ENCODE results near the gene POLR3A.

The POLR3A gene

GRCh38 chr10:78038105-78038504 is 8.8 kb upstream of the POLR3A start:
- H3K9me3 ChIP-seq (ENCODE audit: insufficient read depth, low read length): no peaks in the 10 kb centered on the region
- no peak overlapping the region for H3K4me2 ChIP-seq (ENCODE audit: low read depth, low read length, poor library complexity, severe bottlenecking)
- H4K20me1 ChIP-seq (ENCODE audit: low read depth, low read length): peaks cover 63% of the 10 kb centered on the region
- no peak overlapping the region for H3K27ac ChIP-seq (ENCODE audit: low read depth, low read length)
- H3K27me3 ChIP-seq (ENCODE audit: low read length): no peaks in the 10 kb centered on the region
- H3F3A ChIP-seq (ENCODE audit: insufficient read depth): peaks cover 50% of the 10 kb centered on the region
- TF ChIP-seq EZH2phosphoT487 (conservative IDR thresholded peaks at IDR 0.05; ENCODE audit: low read length): no peak
- TF ChIP-seq CTCF (IDR thresholded peaks at IDR 0.05; ENCODE audit: insufficient read depth, low read length, poor library complexity, severe bottlenecking): no peak
- peaks cover 58% of the 10 kb centered on the region for H3K36me3 ChIP-seq (ENCODE audit: low read length)
- no peak overlapping the region for H2AFZ ChIP-seq (ENCODE audit: low read depth, low read length, severe bottlenecking)
- no peak overlapping the region for H3K9ac ChIP-seq (ENCODE audit: low read length)
- H3K79me2 ChIP-seq (ENCODE audit: insufficient read depth, low read length): peaks cover 59% of the 10 kb centered on the region
- H3K4me3 ChIP-seq (ENCODE audit: insufficient read depth, low read length, poor library complexity, severe bottlenecking): no peak overlapping the region
- no peaks in the 10 kb centered on the region for H3K9me2 ChIP-seq (replicated peaks; ENCODE audit: insufficient read depth, low read length)

- Histone ChIP-seq H3F3A (ENCODE audit: insufficient read depth) (peaks cover 39% of the 10 kb centered on the region), H3K27me3 (ENCODE audit: low read length) (no peaks in the 10 kb centered on the region), H3K4me3 (ENCODE audit: insufficient read depth, low read length, poor library complexity, severe bottlenecking) (no peak overlapping the region), H3K9me3 (ENCODE audit: insufficient read depth, low read length) (no peaks in the 10 kb centered on the region), H3K9me2 (replicated peaks; ENCODE audit: insufficient read depth, low read length) (no peaks in the 10 kb centered on the region), H3K36me3 (ENCODE audit: low read length) (peaks cover 57% of the 10 kb centered on the region), H3K79me2 (ENCODE audit: insufficient read depth, low read length) (peaks cover 59% of the 10 kb centered on the region), H4K20me1 (ENCODE audit: low read depth, low read length) (peaks cover 62% of the 10 kb centered on the region), H3K27ac (ENCODE audit: low read depth, low read length) (no peak overlapping the region), H2AFZ (ENCODE audit: low read depth, low read length, severe bottlenecking) (no peak overlapping the region), H3K4me2 (ENCODE audit: low read depth, low read length, poor library complexity, severe bottlenecking) (peak overlapping the region; percentile 68), H3K9ac (ENCODE audit: low read length) (0 out of 2 replicates have a peak overlapping the region, but pooled peaks have one; percentile 88)
- TF ChIP-seq EZH2phosphoT487 (conservative IDR thresholded peaks at IDR 0.05; ENCODE audit: low read length) (no peak), CTCF (IDR thresholded peaks at IDR 0.05; ENCODE audit: insufficient read depth, low read length, poor library complexity, severe bottlenecking) (no peak)
Measured at GRCh38 chr10:78035933-78036583, 6.7 kb upstream of the POLR3A start.

- Histone ChIP-seq H3F3A (ENCODE audit: insufficient read depth) (peaks cover 35% of the 10 kb centered on the region), H2AFZ (ENCODE audit: low read depth, low read length, severe bottlenecking) (no peak overlapping the region), H3K79me2 (ENCODE audit: insufficient read depth, low read length) (peaks cover 59% of the 10 kb centered on the region), H3K4me3 (ENCODE audit: insufficient read depth, low read length, poor library complexity, severe bottlenecking) (peak overlapping the region; percentile 98), H4K20me1 (ENCODE audit: low read depth, low read length) (peaks cover 56% of the 10 kb centered on the region), H3K27ac (ENCODE audit: low read depth, low read length) (no peak overlapping the region), H3K9me2 (replicated peaks; ENCODE audit: insufficient read depth, low read length) (no peaks in the 10 kb centered on the region), H3K36me3 (ENCODE audit: low read length) (peaks cover 51% of the 10 kb centered on the region), H3K9me3 (ENCODE audit: insufficient read depth, low read length) (no peaks in the 10 kb centered on the region), H3K9ac (ENCODE audit: low read length) (peak overlapping the region; percentile 88; the same call in 1 of the 2 replicates), H3K27me3 (ENCODE audit: low read length) (no peaks in the 10 kb centered on the region), H3K4me2 (ENCODE audit: low read depth, low read length, poor library complexity, severe bottlenecking) (peak overlapping the region; percentile 68)
- no peak for TF ChIP-seq CTCF (IDR thresholded peaks at IDR 0.05; ENCODE audit: insufficient read depth, low read length, poor library complexity, severe bottlenecking)
- TF ChIP-seq EZH2phosphoT487 (conservative IDR thresholded peaks at IDR 0.05; ENCODE audit: low read length): no peak
Measured at GRCh38 chr10:78035437-78035836, 6.1 kb upstream of the POLR3A start.

Measured in SU-DHL-6 (cell line).